ENCODE results near the gene TRERF1.

Gene TRERF1

DNA sequence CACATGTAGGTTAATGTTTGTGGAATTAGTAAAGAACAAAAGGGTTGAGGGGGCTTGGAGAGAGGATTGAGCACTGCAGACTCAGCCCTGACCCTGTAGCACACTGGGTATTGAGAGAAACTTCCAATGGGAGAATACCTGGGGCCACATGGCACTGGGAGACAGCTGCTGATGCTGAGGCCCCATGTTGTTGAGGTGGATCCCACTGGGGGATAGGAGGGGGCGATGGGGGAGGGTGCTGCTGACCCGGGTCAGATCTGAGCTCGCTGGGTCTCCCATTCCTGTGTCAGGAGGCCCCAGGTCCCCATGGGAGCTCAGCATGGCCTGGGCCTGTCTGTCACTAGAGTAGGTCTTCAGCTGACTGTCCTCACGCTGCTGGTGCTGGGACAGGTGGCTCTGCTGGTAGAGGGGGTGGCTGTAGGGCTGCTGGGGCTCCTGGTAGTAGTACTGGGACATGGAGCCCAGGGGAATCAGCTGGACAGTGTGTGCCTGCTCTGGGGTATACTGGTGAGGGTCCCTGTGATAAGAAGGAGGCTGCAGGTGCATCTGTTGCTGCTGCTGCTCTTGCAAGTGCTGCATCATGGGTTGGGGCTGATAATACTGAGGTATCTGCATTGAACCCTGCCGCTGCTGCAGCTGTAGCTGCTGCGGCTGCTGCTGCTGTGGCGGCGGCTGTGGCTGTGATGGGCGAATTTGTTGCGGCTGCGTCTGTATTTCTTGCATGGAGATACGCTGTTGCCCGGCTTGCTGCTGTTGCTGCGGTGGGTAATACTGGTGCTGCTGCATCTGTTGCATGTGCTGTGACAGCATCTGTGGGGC is 183.5 kb downstream of the TRERF1 start:
- no peak for DNase-seq

DNA sequence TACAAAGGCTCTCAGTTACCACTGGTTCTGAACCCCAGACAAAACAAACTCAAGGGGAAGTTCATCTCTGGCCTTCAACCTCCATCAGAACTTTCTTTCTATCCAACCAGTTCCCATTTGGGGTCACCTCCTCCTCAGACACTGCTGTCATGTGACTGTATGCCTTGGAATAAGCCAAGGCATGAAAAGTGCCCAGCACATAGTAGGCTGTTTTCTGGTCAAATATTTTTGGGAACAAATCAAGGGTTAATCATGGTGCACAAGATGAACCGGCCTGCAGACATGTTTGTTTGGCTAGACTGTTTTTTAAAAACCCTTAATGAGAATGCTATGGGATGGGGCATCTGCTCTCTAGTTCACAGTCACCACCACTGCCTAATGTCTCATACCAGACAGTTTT is 185.2 kb downstream of the TRERF1 start:
- no peak for DNase-seq

DNA sequence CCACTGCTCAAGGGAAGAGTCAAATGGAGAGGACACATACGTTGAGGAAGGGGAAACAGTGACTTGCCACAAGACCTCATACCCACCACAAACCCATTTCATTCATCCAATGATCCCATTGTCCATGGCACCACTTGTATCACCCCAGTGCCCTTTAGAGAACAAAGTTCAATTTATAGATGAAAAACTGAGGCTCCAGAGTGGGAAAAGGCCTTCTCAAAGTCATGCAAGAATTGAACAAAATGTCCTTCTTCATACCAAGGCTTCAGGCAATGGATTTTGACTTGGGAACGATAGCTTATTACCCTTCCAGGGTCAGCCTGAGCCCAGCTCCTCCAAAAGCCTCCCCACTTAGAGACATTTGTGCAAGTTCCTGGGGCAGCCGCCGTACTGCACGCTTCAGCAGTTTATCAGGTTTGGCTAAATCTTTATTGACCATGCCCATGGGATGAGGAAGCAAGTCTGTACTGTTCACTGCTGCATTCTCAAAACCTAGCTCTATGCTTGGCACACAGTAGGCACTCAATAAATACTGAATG is 186.8 kb downstream of the TRERF1 start:
- DNase-seq: no peak

DNA sequence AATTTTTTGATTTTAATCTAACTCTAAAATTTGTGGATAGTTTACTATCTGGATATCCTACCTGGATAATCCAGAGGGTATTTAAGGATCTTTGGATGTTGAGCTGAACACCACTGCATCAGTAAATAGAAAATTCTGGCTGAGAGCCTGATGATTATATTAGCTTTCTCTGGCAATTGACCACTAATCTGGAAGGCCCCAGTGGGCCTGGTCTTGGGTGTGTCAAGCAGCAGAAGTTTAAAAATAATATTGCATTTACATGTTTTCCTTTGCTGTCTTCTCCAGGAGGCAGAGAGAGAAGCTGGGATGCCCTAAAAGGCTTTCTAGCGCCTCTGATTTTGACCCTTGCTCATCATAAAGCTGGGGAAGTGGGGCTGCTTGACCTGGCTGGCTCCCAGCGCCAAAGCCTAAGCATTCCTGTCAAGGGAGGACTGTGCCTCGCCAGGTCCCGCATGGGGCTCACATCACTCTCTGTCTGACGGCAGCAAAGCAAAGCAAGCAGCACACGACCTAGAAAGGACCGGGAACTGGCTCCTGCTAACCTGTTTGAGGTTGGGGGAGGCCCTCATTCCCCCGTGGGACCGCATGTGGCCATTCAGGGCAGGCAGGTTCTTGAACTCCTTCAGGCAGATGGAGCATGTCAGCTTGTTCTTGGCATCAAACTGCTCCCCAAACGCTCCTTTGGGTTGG is 187.4 kb downstream of the TRERF1 start:
- DNase-seq: no peak

DNA sequence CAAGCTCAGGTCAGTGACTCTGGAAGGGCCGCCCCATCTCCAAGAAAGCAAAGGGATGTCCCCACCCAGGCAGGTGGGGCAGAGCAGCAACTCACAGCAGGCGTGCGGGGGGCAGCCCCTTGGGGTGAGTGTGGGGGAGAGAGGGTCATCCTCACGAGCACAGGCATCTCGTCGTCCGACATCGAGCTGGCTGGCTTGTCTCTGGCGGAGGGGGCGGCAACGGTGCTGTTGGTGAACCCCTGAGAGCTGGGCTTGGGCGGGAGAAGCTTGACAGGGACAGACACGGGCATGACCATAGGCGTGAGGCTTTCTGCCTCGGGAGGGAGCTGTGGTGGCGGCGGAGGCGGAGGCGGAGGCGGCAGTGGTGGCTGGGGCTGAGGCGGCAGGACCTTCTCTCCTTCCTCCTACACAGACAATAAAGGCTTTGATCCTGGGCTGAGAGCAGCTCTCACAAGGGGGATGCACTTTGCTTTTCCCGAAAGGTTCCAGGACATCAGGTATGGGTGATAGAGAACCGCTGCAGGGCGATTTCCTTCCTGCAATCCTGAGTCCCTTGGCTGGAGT is 188.5 kb downstream of the TRERF1 start:
- no peak for DNase-seq

DNA sequence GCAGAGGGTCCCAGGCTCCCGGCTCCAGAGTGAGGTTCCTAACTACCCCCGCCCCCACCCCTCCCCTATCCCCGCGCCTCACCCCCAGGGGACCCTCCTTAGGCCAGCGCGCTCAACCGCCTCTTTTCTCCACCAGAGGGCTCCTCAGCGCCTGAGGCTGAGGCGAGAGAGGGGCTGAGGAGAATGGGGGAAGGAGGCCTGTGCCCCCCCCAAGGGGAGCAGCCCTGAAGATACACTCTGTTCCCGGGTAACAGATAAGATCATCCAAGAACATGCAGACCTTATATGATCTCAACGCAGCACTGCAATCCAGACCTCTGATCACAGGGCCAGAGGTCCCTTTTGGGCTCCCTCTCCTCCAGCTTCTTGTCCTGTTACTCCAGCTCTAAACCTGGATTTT is 190.8 kb downstream of the TRERF1 start:
- DNase-seq: no peak

DNA sequence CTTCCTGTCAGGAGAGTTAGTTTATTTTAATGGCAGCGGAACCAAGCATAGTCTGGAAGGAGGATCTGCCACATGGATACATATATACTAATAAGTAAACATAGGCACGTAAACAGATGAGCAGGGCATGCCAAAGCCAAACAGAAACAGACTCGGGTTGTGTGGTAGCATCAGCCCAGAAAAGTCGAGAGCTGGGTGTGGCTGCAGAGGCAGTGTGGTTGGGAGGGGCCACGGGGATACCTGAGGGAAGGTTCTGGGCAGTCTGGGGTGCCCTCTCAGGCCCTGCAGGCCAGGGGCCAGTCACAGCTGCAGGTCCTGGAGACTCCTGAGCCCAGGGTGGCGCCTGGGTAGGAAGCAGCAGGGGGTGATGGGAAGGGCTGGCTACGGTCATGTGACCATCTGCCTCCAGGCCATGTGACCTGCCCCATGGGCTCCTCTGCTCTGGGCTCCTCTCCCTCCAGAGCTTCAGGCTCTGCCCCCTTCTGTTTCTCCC is 191.3 kb downstream of the TRERF1 start:
- no peak for DNase-seq

DNA sequence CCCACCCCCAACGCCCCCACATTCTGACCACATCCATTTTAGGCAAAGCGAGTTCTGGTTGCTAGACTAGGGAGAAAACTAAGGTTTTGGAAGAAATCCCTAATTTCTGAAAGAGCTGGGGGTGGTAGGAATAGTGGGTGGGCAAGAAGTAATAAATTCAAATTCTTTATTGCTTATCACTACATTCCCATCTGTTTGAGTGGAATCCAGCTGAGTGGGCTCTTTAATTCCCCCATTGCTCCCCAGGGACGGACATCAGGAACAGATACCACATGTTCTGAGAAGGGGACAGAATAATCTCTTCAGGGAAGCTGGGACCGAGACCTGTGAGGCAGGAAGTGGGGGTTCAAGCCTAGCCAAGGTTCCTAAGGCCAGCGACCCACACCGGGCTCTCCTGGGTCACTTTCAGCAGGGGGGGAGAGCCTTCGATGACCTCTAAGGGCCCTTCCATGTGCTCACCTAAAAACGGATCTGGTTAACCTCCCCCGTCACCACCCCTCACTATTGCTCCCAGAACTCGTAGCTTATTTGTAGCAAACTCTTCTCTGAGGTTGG is 191.8 kb downstream of the TRERF1 start:
- DNase-seq: no peak

DNA sequence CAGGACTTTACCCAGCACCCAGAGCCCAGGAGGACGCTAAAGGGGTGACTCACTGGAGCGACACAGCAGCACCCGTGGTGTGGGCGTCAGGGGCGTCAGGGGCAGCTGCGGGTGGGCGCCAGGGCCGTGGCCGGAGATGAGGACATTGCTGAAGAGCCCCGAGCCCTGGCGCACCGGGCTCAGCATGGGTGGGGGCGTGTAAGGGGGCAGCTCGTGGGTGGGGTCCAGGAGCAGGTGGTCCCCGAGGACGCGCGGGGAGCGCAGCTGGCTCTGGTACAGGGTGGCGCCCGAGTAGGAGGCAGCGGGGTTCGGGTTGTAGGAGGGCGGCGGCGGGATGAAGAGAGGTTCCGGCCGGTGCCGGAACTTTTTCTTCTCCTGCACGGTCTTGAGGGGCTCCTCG is 192.4 kb downstream of the TRERF1 start:
- DNase-seq: no peak

DNA sequence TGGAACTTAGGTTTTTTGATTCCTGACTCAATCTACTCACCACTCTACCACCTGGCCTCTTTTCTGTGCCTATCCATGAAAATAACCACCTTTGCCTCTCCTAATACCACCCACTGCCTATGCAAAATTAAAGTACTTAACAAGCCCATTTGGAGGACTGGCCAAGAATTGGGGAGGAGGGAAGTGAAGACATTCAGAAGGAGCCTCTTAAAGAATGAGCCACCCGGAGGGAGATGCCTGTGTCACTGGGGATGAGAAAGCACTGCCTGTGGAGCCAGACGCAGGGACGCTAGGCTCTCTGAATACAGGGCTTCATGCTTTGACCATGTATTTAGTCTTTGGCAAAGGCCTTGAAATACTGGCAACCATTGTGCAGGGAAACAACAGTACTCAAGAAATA is 194.1 kb downstream of the TRERF1 start:
- DNase-seq: no peak

DNA sequence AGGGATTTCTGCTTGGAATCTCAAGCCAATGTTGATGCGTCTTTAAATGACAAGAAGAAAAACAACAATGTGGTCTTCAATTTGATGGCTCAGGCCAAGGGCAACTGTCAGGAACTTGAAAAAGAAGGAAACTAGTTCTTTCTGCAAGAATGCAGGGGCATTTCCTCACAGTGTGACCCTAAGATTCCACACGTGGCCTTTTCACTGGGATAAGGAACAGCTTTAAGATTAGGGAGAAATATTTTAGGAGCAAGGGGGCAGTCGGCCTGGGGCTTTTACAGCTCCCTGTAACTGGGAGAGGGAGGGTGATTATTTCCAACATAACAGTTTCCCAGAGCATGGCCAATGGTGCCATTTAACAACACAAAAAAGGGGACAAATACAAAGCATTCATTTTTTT is 194.7 kb downstream of the TRERF1 start:
- no peak for DNase-seq

DNA sequence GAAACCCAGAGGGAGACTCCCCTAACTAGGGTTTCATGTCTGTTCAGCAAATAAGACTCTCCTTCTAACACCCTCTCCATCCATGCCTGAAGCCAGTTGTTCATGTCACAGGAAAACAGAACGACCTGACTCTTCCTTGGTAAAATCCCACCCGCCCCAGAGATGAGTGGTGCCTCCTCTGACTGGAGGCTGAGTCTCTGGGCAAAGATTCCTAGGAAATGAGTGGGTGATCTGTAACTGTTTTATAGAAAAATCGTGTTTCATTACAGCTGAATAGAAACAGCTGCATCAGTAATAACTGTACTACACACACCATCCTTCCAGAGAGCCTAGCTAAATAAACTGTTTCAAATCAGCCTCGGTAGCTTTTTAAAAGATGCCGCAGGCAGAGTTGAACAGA is 196.7 kb downstream of the TRERF1 start:
- no peak for DNase-seq

DNA sequence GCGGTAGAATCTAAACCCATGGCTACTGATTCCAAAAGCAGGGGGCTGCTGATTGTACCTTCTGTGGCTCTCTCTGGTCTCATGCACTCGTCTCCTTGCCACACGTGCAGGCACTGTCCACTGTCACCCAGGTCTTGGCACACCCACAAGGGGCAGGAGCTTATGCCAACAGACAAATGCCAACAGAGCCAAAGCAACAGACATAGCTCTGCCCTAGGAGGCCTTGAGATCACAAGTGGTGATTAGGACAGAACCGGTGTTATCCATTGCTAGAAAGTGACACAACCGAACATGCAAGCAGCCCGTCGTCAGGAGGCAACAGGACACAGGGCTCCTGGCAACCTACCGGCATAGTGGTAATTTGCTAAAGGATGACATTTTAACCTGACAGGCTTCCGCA is 197.2 kb downstream of the TRERF1 start:
- no peak for DNase-seq

DNA sequence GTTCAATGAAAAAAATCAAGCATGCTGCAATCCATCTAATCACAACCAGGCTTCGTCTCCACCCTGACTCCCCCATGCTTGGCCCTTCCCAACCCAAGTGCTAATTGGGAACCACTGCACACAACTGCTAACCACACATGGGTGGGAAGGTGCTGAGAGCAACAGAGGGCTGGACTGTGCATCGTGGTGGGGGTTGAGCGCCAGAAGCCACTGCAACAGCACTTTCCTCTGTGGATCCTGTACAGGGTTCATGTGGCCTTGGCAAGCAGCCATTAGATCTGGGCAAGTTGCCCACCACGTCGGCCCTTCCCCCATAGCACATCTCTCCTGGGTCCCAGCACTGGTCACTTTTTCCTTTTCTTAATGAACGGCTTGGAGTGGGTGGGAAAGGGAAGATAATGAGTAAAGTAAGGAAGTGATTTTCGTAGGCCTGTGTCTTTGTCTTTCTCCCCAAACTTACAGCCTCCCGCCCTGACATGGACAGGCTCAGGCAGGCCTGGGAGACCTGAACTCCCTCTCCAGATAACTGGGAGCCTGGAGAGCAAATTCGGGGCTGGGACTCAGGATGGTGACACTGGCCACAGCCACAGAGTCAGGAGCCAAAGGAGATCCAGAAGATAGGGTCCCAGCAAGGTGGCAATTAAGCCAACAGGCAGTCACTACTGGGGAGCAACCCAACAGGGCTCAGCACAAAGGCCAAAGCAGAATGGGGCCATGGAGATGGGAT is 199.7 kb downstream of the TRERF1 start:
- DNase-seq: no peak

DNA sequence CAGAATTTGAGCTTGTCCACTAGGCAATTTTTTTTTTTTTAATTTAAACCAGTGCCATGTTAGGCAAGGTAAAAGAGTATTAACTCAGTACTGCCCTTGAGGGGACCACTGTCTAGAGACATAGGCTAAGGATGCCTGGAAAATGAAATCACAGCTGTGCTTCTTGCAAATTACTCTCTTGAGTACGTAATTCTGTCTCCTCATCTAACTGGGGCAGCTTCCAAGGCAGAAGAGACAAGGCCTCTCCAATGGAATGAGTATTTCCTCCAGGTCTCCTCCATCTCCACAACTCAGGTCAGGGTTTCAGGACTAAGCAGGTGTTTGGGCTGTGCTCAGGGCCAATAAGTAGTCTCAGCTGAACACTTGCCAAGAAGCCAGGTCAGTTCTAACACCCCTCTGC is 200.2 kb downstream of the TRERF1 start:
- no peak for DNase-seq

DNA sequence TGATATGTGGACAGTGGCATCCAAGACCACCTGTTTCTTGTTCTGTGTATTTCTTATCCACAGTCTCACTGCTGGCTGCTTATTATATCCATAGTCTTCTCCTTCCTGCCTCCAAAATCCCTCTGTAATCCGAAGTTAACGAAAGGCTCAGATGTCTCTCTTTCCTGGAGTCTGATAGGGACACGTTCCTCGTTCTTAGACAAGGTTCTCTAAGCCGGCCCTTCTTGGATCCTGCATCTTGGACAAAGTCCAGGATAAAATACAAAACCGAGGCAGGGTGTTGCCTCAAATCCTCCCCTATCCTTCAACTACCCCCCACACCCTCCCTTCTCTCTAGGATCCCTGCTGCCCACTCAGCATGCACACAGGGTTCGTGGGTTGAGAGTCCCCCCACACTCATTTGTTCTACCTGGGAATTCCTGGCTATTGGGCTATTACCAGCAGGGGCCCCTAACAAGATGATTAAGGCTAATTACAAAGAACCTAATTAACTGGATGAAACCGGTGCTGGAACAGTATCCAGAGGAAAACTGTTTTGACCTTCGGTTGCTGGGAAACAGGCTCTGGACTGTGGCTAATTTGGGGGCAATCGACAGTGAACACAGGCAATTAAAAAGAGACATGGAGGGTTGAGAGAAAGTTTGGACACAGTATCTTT is 201.3 kb downstream of the TRERF1 start:
- DNase-seq: no peak

DNA sequence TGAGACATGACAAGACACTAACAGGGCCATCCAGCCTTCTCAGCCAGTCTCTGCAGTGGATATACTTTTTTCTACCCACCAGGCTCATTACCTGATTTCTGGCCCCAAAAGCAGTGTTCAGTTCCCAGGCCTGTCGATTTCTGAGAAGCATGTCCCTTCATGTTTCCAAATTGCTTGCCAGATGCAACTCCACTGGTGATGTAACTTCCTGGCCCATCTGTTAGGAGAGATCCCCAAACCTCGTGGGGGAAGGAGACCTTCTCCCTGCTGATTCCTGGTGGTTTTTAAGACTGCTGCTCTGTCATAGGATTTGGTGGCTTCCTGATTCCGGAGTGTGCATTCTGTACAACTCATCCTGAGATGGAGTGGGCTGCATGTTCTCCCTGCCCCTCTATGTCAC is 202.4 kb downstream of the TRERF1 start:
- DNase-seq: no peak

DNA sequence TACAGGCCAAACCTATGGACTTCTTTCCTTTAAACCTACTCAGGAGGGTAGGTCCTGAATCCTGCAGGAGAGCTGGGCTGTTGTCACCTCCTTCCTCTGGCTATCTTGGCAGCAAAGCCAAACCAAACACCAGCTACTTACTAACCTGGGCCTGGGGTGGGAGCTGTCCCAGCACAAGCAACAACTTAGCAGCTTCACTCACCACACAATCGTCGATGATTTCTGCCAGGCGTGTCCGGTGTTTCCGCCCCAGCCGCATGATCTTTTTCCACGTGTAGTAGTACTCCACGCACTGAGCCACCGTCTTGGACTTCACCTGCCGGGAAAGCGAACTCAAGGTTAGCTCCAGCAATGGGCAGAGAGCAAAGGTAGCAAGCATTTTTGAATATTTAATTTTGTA is 208.7 kb downstream of the TRERF1 start:
- DNase-seq: no peak

DNA sequence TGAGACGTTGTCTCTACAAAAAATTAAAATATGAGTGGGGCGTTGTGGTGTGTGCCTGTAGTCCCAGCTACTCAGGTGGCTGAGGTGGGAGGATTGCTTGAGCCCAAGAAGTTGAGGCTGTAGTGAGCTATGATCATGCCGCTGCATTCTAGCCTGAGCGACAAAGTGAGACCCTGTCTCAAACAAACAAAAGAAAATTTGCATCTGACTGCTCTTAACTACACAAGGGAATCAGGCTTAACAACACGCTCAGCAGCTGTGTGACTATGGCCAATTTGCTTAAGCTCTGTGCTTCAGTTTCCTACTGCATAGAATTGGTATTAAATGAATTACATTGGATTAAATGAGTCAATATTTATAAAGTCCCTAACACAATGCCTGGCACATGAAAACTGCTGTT is 209.8 kb downstream of the TRERF1 start:
- DNase-seq: no peak

DNA sequence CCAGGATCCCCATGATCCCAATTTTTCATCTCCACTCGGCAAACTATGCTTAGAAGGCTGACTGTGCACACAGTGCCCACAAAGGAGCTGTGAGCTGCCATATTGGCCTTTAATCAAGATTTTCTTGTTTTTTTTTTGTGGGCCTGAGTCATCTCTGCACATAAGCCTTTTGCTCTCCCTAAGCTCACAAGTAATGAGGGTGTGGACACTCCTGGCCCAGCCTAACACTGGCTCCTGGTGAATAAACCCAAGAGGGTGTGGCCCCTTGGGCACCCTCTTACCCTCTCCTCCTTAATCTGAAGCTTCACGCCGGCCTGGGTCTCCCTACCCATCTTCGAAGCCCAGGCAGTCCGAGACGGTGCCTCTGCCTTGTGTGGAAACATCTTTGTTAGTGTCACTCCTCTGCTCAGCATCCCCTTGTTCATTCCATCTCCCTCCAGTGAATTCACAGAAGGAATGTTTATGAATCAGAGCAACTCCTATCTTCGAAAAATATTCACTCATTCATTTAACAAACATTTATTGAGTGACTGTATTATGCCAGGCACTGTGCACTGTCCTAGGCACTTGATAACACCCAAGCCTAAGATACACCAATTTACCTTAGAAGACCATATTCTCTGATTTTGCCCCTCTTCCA is 211.9 kb downstream of the TRERF1 start:
- no peak for DNase-seq

DNA sequence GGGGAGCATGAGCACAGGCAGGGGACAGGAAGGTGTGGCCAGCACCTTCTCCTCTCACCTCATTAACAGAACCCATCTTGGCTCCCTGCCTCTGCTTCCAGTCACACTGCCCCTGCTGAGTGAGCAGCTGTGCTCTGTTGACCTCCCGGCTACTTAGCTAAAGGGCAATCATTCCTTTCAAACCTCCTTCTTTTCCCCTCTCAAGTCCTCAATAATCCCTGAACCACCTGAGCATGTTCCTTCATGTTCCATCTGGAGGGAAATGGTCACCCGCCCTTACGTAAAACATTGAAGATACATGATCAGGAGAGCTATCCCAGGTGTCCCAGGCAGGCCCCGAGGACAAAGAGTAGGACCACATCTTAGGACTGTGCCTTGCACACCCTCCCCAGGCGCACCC is 212.4 kb downstream of the TRERF1 start:
- DNase-seq: no peak

DNA sequence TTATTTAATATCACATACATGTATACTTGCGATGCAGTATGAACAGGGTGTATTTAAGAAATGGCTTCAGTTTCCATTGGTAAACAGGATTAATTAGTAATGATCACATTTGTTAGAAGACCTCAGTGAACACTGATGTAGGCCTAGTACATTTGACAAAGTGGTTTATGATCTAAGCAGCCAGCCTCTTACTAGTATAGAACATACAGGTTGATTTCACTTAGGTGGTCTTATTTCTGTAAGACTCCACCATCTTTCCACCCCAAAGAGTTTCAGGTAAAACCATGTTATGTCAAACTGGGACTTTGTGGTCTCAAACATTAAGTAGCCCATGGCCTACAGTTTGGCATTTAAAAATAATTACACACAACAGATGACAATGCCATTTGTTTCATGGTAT is 213.9 kb downstream of the TRERF1 start:
- no peak for DNase-seq

Data from SIG-M5 (cell line).